ENCODE measurements around the gene LRMDA.
A peak's percentile ranks its signal among the peaks of the same experiment; 100 is the strongest.

Gene LRMDA

GRCh38 chr10:75431180-75432111 lies at the start of gene LRMDA:
Gene LRMDA (plus strand): TSS chr10:75431624.
- DNase-seq: no peak

GRCh38 chr10:75386128-75386527 lies 45.3 kb upstream of the LRMDA start:
- DNase-seq: no peak

GRCh38 chr10:75388082-75388481 lies 43.3 kb upstream of the LRMDA start:
- no peak for DNase-seq

GRCh38 chr10:75390178-75390577 lies 41.2 kb upstream of the LRMDA start:
- DNase-seq: no peak

- no peak for DNase-seq
Measured at GRCh38 chr10:75392271-75392670, 39.2 kb upstream of the LRMDA start.

GRCh38 chr10:75392744-75393143 lies 38.7 kb upstream of the LRMDA start:
- DNase-seq: no peak

GRCh38 chr10:75394221-75394620 lies 37.2 kb upstream of the LRMDA start:
- DNase-seq: no peak

GRCh38 chr10:75395066-75395931 lies 36.1 kb upstream of the LRMDA start:
- no peak for DNase-seq

- DNase-seq: no peak
Measured at GRCh38 chr10:75395932-75396630, 35.3 kb upstream of the LRMDA start.

- DNase-seq: no peak
Measured at GRCh38 chr10:75396631-75397495, 34.6 kb upstream of the LRMDA start.

GRCh38 chr10:75397496-75398199 lies 33.8 kb upstream of the LRMDA start:
- no peak for DNase-seq

- no peak for DNase-seq
Measured at GRCh38 chr10:75398200-75398691, 33.2 kb upstream of the LRMDA start.

GRCh38 chr10:75398692-75399460 lies 32.5 kb upstream of the LRMDA start:
- no peak for DNase-seq

GRCh38 chr10:75399461-75400162 lies 31.8 kb upstream of the LRMDA start:
- DNase-seq: no peak

- no peak for DNase-seq
Measured at GRCh38 chr10:75400163-75400770, 31.2 kb upstream of the LRMDA start.

- no peak for DNase-seq
Measured at GRCh38 chr10:75400771-75401568, 30.5 kb upstream of the LRMDA start.

- peak; percentile 36 to 68 for DNase-seq
Measured at GRCh38 chr10:75401569-75402485, 29.6 kb upstream of the LRMDA start, which contains the start of gene ZNF503. Gene ZNF503 (minus strand): TSS chr10:75401764. CDS start chr10:75401419, 345 bp downstream.

Data from cerebellar nuclear complex (tissue), 1 donor.